Fibroblast of peridontal ligament (primary cell): ENCODE results near the gene GRB10.
A peak's percentile ranks its signal among the peaks of the same experiment; 100 is the strongest.
"Not testable (repeated sequence)": the region's sequence is repeated elsewhere in the genome, so short reads cannot be mapped to it uniquely, and the experiment has no call there.

Experiments used
- DNase-seq: peaks from one replicate; pipeline ENCODE4 v3.0.0-alpha.2; 2010; ENCODE audit errors: extremely low read depth

Gene GRB10

DNA sequence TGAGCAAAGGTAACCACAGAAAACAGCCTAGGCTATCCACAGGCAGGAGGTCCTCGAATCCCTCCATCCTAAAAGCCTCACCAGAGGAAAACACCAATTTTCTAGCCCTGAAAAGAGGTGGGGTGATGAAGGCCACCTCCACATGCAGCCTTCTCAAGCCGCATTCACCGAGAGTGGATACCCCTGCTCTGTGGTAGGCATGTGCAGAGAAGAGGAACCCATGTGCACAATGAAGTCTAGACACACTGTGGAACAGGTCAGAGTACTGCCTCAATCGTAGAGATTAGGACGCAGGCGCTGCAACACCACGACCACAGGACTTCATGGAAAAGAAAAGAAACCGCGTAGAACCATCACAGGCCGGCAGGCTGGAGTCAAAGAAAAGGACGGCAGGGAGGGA is 38.8 kb downstream of the GRB10 start:
- no peak for DNase-seq

DNA sequence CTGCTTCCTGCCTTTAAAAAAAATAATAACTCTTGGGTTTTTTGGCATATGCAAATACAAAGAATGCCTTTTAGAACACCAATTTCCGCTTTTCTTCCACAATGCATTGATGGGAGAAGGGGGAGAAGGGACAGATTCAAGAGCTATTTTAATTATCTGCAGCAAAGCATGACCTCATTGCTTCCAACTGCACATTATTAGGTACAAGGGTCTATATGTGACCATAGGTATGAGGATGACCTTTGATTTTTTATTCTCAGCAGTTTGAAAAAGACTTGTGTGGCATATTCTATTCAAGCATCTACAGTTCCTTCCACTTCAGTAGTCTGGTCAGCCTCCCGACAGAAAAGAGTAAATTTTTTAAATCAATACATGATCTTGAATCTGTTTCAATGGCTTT is 39.7 kb downstream of the GRB10 start:
- DNase-seq, result no peak

DNA sequence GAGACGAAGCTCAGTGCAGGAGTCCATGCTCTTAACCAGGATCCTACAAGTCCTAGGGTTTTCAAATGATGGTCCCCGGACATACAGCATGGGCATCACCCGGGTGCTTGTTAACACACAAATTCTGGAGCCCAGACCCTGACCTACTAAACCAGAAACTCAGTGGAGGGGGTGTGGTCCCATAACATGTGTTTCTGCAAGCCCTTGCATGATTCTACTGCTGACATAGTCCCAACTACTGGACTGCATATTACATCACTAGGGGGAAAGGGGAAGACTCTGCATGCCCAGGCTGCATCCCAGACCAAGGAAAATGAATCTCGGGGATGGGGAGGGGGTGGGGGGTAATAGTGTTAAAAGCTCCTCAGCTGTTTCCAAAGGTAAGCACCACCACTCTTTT is 40.3 kb downstream of the GRB10 start:
- DNase-seq, result no peak

DNA sequence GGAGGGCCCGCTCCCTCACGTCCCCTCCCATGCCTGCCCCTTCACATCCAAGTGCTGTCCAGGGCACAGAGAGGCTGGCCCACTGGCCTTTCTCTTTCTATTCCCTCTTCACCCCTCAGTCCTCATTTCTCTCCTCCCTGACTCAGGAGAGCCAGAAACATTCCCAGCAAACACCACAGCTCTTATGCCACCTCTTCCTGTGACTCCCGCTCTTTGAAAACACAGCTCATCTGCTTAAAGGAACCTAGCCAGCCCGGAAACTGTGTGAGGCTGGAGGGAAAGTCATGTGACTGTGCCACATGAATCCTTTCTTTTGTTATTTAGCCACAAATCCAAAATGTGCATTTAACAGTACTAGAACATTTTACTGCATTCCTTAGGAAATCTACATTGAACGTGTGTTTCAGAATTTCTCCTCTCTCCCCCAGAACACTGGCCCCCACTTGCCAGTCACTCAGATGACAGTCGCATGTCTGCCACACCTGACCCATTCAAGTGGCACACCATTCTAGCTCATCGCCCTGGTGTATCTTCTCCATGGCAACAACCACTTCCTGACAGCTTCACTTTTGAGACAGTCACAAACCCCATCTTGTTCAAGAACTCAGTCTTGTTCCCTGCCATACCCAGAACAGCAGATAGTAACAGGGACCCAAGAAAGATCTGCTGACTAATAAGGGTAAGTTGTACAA is 42.8 kb downstream of the GRB10 start:
- no peak for DNase-seq

DNA sequence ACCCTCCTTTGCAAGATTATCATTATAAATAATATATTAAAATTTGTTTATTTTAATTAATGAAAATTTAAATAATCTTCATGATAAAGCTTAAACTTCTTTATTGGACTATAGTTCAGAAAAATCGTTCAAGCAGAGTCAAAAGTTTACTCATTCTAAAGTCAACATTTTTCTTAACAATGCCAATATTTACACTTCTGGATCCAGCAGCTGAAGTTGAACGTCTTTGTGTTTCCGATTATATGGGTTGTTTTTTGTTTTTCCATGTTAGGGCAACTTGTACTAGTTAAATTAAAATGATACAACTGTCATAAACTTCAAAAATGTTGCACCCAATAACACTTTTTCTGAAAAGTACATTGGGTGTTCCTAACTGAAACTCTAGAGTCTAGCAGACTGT is 43.8 kb downstream of the GRB10 start:
- DNase-seq, result no peak

DNA sequence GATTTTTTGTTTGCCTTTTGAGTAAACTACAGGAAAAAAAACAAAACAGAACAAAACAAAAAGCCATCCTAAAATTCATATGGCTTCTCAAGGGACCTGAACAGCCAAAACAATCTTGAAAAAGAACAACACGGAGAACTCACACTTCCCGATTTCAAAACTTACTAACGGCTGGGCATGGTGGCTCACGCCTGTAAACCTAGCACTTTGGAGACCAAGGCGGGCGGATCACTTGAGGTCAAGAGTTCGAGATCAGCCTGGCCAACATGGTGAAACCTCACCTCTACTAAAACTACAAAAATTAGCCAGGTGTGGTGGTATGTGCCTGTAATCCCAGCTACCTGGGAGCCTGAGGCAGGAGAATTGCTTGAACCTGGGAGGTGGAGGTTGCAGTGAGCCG is 46.9 kb downstream of the GRB10 start:
- DNase-seq, result not testable (repeated sequence)

DNA sequence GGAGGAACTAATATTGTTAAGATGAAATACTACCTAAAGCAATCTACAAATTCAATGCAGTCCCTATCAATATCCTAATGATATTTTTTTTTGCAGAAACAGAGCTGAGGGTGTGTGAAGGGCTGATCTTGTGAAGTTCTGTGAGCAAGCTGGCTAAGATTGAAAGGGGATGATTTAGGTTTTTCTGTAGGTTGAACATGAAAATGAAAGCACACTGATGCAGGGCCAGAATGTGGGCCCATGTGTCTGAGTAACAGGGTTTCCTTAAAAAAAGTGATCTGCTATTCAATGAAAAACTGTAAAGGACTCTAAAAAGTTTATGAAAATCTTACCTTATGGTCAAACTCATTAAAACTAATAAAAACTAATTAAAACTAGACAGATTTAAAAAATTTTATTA is 47.4 kb downstream of the GRB10 start:
- DNase-seq, result no peak

DNA sequence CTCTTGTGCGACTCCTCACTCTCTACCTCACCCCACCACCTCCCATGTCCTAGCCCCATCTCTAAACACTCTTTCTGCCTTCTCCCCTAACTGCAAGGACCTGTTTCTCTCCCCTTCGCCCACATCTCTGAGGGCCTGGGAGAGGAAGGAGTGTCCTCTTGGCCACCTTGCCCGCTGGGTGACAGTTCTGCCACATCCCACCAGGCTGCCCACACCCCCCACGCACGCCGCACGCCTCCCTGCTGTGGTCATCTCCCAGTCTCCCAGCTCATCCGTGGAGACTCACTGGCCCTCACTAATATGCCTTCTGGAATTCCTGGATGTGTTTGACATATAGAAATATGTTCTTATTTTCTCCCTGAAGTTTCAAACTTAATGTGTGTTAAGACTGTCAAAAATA is 48.5 kb downstream of the GRB10 start:
- DNase-seq, result no peak

DNA sequence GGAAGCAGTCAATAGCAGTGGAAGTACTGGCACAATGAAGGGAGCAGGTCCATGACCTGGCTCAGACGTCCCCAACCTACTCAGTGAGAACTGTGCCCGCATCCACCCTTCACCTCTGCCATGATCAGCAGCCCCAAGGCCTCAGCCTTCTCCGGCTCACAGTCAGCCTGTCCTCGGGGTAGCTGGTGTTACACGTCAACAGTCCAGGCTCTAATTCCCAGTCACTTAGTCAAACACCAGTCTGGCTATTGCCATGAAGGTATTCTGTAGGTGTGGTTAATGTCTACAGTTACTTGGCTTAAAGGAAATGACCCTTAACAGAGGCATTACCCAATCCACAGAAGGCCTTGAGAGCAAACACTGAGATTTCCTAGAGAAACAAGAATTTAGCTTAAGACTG is 49.1 kb downstream of the GRB10 start:
- no peak for DNase-seq

DNA sequence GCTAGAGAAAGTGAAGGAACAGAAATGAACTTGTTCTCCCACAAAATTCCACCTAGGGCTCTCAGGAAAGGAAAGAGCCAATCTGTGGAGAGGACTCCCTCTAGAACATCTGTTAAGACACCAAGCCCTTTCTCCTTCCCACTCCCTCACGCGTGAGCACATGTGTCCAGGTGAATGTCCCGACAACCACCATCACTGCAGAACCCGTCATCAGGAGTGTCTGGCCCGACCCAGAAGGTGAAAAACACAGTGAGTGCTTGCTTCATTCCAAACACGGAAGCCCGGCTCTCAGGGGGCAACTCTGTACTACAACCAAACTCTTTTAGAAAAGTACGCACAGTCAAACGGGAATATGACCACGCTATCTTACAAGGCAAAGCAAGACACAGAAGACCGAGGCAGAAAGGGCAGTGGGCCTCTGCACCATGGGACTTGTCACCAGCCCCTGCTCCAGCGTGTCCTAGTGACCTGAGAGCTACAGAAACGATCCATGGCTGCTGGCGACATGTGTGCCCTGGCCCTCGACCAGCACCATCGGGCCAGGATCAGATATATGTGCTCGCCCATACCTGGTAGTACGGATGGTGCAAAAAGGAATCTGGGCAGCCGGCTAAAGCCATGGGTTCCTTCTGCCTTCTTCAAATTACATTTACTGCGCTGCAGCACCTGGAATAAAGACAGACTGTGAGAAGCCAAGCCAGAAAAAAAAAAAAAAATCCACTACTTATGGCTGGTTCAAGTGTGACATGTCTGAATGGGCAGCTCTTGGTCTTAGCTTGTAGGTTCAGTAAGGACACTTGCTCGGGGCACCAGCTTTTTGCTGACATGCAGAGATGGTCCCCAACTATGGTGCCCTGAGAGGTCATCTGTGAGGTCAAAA is 50.8 kb downstream of the GRB10 start:
- no peak for DNase-seq

DNA sequence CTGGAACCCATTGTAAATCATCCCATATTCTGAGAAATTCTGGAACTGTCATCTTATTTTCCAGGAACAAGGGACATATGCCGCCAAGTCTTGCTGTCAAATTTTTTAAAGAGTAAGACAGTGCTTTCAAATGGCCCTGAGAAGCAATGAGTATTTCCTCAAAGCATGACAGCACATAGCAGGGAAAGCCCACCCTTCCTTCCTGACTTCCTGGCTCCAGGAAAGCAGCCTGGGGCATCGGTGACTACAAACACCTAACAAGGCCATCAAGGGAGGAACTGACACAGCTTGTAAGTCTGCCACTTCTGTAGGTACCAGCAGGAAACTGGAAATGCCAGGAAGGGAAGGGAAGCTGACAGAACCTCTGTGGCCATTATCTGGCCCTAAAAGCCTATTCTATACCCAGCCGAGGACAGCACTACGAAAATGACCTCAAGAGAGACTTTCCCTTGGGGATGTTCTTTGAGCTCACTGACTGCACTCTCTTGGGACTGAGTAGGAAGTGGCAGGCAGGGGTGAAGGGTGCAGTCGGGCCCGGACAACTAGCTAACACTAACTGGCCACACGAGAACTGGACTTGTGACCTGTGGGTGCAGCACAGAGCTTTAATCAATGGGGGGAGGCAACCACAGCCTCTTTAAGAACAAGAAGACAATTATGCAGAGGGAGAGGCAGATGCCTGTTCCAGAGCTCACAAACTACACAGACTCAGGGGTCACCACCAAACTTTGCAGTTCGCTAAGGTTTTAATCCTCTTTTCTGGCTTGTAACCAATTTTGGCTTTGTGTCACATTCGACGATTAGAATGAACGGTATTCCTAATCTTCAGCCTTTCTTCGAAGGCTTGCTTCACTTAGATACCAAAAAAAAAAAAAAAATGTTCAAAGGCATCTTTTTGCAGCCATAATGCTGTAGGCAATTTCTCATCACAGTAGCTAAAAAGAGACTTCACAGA is 52.0 kb downstream of the GRB10 start:
- DNase-seq, result no peak

DNA sequence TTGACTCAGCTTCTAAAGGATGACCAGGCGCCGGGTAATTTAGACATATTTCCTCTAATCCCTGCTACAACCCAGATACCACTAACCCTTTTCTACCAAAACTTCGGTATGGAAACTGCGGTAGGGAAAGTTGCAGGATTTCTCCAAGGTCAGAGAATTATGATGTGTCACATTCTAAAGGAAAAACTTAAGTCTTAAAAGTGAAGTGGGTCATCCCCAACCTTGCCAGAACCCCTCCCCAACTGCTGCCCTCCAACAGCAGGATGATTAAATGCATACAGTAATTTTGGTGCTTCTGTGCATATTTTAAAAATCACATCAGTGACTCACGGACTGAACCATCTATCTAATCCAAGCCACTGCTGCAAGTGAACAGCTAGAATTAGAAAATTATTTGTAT is 52.7 kb downstream of the GRB10 start:
- DNase-seq, result peak; percentile 18

DNA sequence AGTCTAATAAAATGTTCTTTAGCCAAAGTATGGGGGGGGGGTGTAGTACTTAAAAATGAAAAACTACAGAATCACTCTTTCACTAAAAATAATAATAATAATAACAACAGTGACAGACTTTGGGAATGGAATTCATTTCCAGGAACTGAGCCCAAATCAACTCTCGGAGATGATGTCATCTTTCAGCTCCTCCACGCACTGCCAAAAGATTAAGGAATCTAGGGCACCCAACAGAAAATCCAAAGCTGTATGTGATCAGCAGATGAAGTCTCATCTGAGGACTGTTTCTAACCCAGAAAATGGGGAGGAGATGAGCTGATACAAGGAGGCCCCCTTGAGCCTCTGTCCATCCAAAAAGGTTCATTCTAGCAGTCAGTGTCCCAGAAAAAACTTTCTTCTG is 54.5 kb downstream of the GRB10 start:
- peak; percentile 55 for DNase-seq

DNA sequence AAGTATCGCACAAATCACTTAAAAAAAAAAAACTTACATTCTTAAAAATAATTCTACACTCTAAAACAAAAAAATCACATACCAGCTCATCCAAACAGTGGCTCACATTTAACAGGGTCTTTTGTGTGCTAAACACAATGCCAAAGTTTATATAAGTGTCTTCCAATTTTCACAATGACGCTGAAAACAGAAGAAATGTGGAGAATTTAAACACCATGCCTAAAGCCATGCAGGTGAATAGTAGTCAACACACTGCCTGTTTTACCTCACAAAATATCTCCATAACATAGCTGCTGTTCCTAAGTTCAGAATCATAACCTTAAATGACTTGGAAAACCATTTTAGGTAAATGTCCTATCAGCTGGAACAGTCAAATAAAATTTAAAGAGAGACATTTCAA is 55.0 kb downstream of the GRB10 start:
- no peak for DNase-seq

DNA sequence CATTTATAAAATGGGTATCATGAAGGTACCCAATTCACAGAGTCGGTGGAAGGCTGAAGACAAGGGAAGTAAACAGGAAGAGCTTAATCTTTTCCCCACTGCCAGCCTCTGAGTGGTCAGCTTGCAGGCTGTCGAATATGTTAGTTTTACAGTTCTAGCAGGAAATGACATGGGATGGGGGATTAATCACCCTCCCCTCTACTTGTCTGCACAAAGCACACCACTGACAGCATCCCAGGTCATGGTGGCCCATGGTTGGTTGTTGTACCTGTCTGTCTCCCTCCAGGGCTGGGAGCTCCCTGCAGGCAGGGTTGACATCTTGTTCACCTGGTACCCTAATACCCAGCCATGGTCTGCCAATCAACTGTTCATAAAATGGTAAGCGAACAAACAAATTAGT is 55.6 kb downstream of the GRB10 start:
- no peak for DNase-seq

DNA sequence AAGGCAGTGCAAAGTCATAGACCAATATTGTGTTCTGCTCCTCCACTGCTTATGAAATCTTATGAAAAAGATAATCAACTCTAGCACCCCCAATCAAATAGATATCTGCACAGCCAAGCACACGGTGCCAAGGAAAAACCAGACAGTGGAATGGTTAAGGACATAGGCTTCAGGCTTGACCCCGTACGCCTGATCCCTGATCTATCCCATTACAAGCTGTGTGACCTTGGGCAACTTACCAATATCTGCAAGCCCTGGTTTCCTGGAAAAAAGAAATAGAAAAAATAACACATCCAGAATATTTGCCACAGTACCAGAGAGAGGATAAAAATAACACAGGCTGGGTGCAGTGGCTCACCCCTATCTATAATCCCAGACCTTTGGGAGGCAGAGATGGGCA is 56.9 kb downstream of the GRB10 start:
- DNase-seq, result no peak

DNA sequence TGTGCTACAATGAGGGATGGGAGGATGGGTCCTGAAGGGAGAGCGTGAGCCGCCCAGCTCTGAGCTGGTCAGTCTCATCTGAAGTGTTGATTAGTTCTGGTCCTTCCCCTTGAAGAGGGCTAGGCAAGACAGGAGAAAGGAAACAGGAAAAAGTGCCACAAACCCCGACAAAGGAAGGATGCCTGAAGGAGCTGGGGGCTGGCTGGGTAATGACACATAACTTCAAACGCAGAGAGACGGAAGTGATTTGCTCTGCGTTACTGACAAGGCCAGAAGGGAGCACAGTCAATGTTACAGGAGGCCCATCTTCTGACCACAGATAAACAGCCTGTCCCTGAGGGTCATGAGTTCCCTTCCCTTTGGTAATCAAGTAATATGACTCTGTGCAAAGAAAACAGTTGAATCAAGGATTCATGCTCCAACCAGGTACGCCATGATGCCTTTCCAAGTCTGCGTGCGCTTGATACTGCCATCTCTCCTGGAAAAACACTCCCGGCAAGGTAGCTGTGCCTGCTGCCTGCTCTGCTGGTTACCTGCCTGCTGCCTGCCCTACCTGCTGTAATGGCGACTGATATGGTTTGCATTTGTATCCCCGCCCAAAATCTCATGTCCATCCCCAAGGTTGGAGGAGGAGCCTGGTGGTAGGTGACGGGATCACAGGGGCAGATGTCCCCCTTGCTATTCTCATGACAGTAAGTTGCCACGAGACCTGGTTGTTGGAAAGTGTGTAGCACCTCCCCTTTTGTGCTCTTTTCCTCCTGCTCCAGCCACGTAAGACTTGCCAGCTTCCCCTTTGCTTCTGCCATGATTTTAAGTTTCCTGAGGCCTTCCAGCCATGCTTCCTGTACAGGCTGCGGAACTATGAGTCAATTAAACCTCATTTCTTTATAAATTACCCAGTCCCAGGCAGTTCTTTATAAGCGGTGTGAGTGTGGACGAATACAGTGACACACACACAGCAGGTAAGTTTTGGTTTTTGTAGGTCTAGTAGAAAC is 57.9 kb downstream of the GRB10 start:
- DNase-seq, result no peak

DNA sequence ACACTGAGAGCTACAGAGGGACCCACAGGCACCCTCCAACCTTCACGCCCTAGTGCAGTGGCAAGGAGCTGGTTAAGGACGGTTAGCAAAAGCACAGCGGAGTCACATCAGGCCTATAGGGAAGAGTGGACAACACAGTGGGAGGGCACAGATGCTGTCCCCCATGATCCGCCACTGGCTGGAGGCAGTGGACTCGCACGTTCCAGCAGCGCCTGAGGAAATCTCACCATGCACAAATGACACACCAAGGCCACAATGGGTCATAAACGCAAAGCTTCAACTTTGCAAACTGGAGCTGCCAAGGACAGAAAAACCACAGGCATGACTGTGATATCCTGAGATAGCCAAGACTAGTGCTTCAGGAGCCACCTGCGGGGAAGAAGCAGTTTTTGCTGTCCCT is 58.8 kb downstream of the GRB10 start:
- no peak for DNase-seq

DNA sequence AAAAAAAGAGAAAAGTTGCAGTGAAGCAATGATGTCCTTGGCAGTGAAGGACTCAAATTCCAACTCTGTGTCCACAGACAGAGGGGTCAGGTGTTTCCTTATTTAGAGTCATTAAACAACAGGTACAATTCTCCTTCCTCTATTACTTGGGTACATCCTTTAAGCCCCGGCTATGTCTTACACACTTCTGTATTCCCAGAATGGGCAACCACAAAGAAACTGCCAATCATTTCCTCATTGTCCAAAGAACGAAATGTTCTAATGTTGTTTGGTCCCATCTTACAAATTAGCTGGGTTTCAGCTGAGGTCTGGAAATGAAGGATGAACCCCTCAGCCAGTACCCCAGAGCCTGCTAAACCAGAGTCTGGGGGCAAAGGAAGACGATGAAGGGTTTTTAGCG is 59.5 kb downstream of the GRB10 start:
- DNase-seq, result no peak

DNA sequence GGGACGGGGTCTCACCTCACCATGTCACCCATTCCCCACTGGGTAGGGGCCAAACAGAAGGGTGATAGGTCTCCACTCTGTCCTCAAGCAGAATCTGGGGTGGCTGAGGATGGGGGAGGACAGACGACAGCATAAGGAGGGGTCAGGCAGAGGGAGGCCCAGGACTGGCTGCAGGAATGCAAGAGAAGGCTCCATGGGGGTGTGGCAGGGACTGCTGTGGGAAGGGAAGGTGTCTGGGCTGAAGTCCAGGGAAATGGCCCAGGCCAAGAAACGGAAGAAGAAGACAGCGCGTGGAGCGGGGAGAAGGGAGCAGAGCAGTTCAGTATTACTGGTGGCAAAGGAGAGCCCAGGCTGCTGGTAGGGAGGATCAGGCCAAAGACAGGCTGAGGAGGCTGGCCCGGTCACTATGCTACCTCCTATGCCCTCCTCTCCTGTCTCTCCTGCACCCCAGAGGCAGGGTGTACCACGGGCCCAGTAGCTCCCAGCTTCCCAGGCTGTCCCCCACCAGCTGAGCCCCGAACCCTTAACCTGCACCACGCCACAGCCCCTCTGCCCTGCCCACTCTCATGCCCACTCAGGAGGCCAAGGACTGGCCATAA is 60.9 kb downstream of the GRB10 start:
- no peak for DNase-seq

DNA sequence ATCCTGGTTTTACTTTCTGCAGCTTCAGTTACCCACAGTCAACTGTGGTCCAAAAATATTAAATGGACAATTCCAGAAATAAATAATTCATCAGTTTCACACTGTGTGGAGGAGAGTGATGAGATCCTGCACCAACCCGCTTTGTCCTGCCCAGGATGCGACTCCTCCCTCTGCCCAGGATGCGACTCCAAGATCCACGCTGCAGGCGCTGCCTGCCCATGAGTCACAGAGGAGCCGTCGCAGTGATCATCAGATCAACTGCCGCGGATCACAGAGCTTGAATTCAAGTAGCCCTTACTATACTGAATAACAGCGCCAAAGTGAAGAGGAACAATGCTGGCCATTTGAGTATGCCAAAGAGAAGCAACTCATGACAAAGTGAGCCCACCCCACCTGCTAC is 61.5 kb downstream of the GRB10 start:
- DNase-seq, result no peak
